Karpas-422 (cell line): ENCODE data around the gene SLC38A8. TPM values are rescaled to one million over a fixed set of nuclear protein-coding genes. Genes with fewer than 3 reads are reported as not detected.

ENCODE experiments used
- DNase-seq: peaks from one replicate; pipeline ENCODE4 v3.0.0-alpha.2; 2015
- H2AFZ ChIP-seq: fragments of 200-600 bp; sonication (generic); 2 replicates; pipeline ENCODE4 v1.6.1; 2014; ENCODE audit warnings: antibody characterized with exemption, low read length, mixed read lengths
- H3K27ac ChIP-seq: fragments of 200-600 bp; sonication (generic); 2 replicates; pipeline ENCODE4 v1.5.1; 2014; ENCODE audit warnings: mild to moderate bottlenecking, low read length, moderate library complexity
- H3K27me3 ChIP-seq: fragments of 200-600 bp; sonication (generic); 2 replicates; pipeline ENCODE4 v1.6.1; 2014; ENCODE audit warnings: low read length, mixed read lengths
- H3K36me3 ChIP-seq: fragments of 200-600 bp; sonication (generic); 2 replicates; pipeline ENCODE4 v1.6.1; 2014; ENCODE audit warnings: low read length, mixed read lengths; ENCODE audit not compliant: insufficient read depth
- H3K4me1 ChIP-seq: fragments of 200-600 bp; sonication (generic); 2 replicates; pipeline ENCODE4 v1.6.1; 2014; ENCODE audit warnings: mild to moderate bottlenecking, low read length, mixed read lengths
- H3K4me2 ChIP-seq: fragments of 200-600 bp; sonication (generic); 2 replicates; pipeline ENCODE4 v1.6.1; 2014; ENCODE audit warnings: low read length, low read depth, mild to moderate bottlenecking; ENCODE audit not compliant: poor library complexity, severe bottlenecking
- H3K4me3 ChIP-seq: fragments of 200-600 bp; sonication (generic); 2 replicates; pipeline ENCODE4 v1.5.1; 2014; ENCODE audit warnings: mild to moderate bottlenecking, antibody characterized with exemption, low read length, mixed read lengths
- H3K79me2 ChIP-seq: fragments of 200-600 bp; sonication (generic); 2 replicates; pipeline ENCODE4 v1.6.1; 2014; ENCODE audit warnings: mild to moderate bottlenecking, low read length, mixed read lengths
- H3K9ac ChIP-seq: fragments of 200-600 bp; sonication (generic); 2 replicates; pipeline ENCODE4 v1.6.0; 2014; ENCODE audit warnings: low read length
- H3K9me2 ChIP-seq: fragments of 200-600 bp; sonication (generic), shearing (Covaris generic); replicated peaks from 2 replicates; pipeline ENCODE4 v1.6.0; 2014; ENCODE audit warnings: mild to moderate bottlenecking, low read length, moderate library complexity; ENCODE audit not compliant: insufficient read depth
- H3K9me3 ChIP-seq: fragments of 300-700, 200-600 bp; sonication (generic); 2 replicates; pipeline ENCODE4 v1.6.1; 2014; ENCODE audit warnings: low read length, mixed read lengths
- H4K20me1 ChIP-seq: fragments of 200-600 bp; sonication (generic); 2 replicates; pipeline ENCODE4 v1.6.1; 2014; ENCODE audit warnings: mild to moderate bottlenecking, antibody characterized with exemption, low read length, low read depth; ENCODE audit not compliant: insufficient read depth
- total RNA-seq: library from RNA; depleted of rRNA; stranded (reverse); fragments of >200 nt; shearing (Covaris generic); gene quantifications from 2 replicates; pipeline ENCODE4 v1.2.3, GENCODE V29; 2014; ENCODE audit warnings: low replicate concordance

SLC38A8 gene
- total RNA-seq, 1 experiment from 2014 or later = not detected

- Histone ChIP-seq H3K4me3 (no peak overlapping the region), H3K4me1 (no peaks in the 10 kb centered on the region), H2AFZ (no peak overlapping the region), H4K20me1 (no peaks in the 10 kb centered on the region), H3K9ac (no peak overlapping the region), H3K27ac (no peak overlapping the region), H3K9me3 (no peaks in the 10 kb centered on the region), H3K4me2 (no peak overlapping the region), H3K36me3 (no peaks in the 10 kb centered on the region), H3K79me2 (no peaks in the 10 kb centered on the region), H3K9me2 (no peaks in the 10 kb centered on the region), H3K27me3 (no peaks in the 10 kb centered on the region)
- no peak for DNase-seq
These were observed 72.7 kb downstream of the SLC38A8 start for GRCh38 chr16:83969771-83970429.

- Histone ChIP-seq H3K9ac (no peak overlapping the region), H3K79me2 (no peaks in the 10 kb centered on the region), H3K4me1 (no peaks in the 10 kb centered on the region), H3K27ac (no peak overlapping the region), H2AFZ (no peak overlapping the region), H4K20me1 (no peaks in the 10 kb centered on the region), H3K9me2 (no peaks in the 10 kb centered on the region), H3K36me3 (no peaks in the 10 kb centered on the region), H3K27me3 (no peaks in the 10 kb centered on the region), H3K4me3 (no peak overlapping the region), H3K9me3 (no peaks in the 10 kb centered on the region), H3K4me2 (no peak overlapping the region)
- no peak for DNase-seq
These were observed 73.5 kb downstream of the SLC38A8 start for GRCh38 chr16:83968891-83969649.

- H3K36me3 ChIP-seq = no peaks in the 10 kb centered on the region
- H3K9me2 ChIP-seq = no peaks in the 10 kb centered on the region
- DNase-seq = no peak
- no peak overlapping the region for H3K9ac ChIP-seq
- no peak overlapping the region for H3K27ac ChIP-seq
- H3K9me3 ChIP-seq = no peaks in the 10 kb centered on the region
- H3K4me3 ChIP-seq = no peak overlapping the region
- H3K4me2 ChIP-seq = no peak overlapping the region
- H3K4me1 ChIP-seq = no peaks in the 10 kb centered on the region
- no peaks in the 10 kb centered on the region for H3K79me2 ChIP-seq
- H4K20me1 ChIP-seq = no peaks in the 10 kb centered on the region
- H3K27me3 ChIP-seq = no peaks in the 10 kb centered on the region
- H2AFZ ChIP-seq = no peak overlapping the region
These were observed 74.2 kb downstream of the SLC38A8 start for GRCh38 chr16:83968306-83968851.

- H3K36me3 ChIP-seq = no peaks in the 10 kb centered on the region
- no peaks in the 10 kb centered on the region for H3K9me2 ChIP-seq
- no peak within 1 kb of the TSS for H3K9ac ChIP-seq
- H2AFZ ChIP-seq = no peak within 1 kb of the TSS
- H4K20me1 ChIP-seq = no peaks in the 10 kb centered on the region
- no peaks in the 10 kb centered on the region for H3K27me3 ChIP-seq
- peak; percentile 67 for DNase-seq
- no peaks in the 10 kb centered on the region for H3K4me1 ChIP-seq
- no peak within 1 kb of the TSS for H3K4me3 ChIP-seq
- no peaks in the 10 kb centered on the region for H3K9me3 ChIP-seq
- no peak within 1 kb of the TSS for H3K27ac ChIP-seq
- H3K79me2 ChIP-seq = no peaks in the 10 kb centered on the region
- no peak within 1 kb of the TSS for H3K4me2 ChIP-seq
These were observed 74.7 kb downstream of the SLC38A8 start, which contains the start of gene NECAB2 for GRCh38 chr16:83967838-83968305. Gene NECAB2 (plus strand): TSS chr16:83968244. CDS start chr16:83968649, 405 bp downstream.

GRCh38 chr16:83967091-83967490 lies 75.5 kb downstream of the SLC38A8 start:
- H3K27ac ChIP-seq = no peak overlapping the region
- H3K9me3 ChIP-seq = no peaks in the 10 kb centered on the region
- H3K4me1 ChIP-seq = no peaks in the 10 kb centered on the region
- H3K9me2 ChIP-seq = no peaks in the 10 kb centered on the region
- no peaks in the 10 kb centered on the region for H3K79me2 ChIP-seq
- no peak for DNase-seq
- H3K36me3 ChIP-seq = no peaks in the 10 kb centered on the region
- H3K4me3 ChIP-seq = no peak overlapping the region
- H3K9ac ChIP-seq = no peak overlapping the region
- no peaks in the 10 kb centered on the region for H4K20me1 ChIP-seq
- no peaks in the 10 kb centered on the region for H3K27me3 ChIP-seq
- no peak overlapping the region for H2AFZ ChIP-seq
- no peak overlapping the region for H3K4me2 ChIP-seq

- no peaks in the 10 kb centered on the region for H3K79me2 ChIP-seq
- no peaks in the 10 kb centered on the region for H3K9me3 ChIP-seq
- H3K27me3 ChIP-seq = no peaks in the 10 kb centered on the region
- no peaks in the 10 kb centered on the region for H3K9me2 ChIP-seq
- H3K4me2 ChIP-seq = no peak overlapping the region
- no peak for DNase-seq
- no peaks in the 10 kb centered on the region for H3K36me3 ChIP-seq
- H3K4me3 ChIP-seq = no peak overlapping the region
- H4K20me1 ChIP-seq = no peaks in the 10 kb centered on the region
- no peaks in the 10 kb centered on the region for H3K4me1 ChIP-seq
- no peak overlapping the region for H3K9ac ChIP-seq
- no peak overlapping the region for H2AFZ ChIP-seq
- H3K27ac ChIP-seq = no peak overlapping the region
These were observed 76.4 kb downstream of the SLC38A8 start for GRCh38 chr16:83966153-83966696.

GRCh38 chr16:83965444-83966152 lies 77.0 kb downstream of the SLC38A8 start:
- Histone ChIP-seq H3K79me2 (no peaks in the 10 kb centered on the region), H3K4me1 (no peaks in the 10 kb centered on the region), H3K9me2 (no peaks in the 10 kb centered on the region), H3K9me3 (no peaks in the 10 kb centered on the region), H3K36me3 (no peaks in the 10 kb centered on the region), H3K27me3 (no peaks in the 10 kb centered on the region), H3K27ac (no peak overlapping the region), H3K9ac (no peak overlapping the region), H2AFZ (no peak overlapping the region), H3K4me3 (no peak overlapping the region), H3K4me2 (no peak overlapping the region), H4K20me1 (no peaks in the 10 kb centered on the region)
- no peak for DNase-seq
